ENCODE data around the gene KCNA5. TPM values are rescaled to one million over a fixed set of nuclear protein-coding genes. Genes with fewer than 3 reads are reported as not detected.

Gene KCNA5
- polyA plus RNA-seq, 1 donor from 2014 or later: 7.5 TPM

DNA sequence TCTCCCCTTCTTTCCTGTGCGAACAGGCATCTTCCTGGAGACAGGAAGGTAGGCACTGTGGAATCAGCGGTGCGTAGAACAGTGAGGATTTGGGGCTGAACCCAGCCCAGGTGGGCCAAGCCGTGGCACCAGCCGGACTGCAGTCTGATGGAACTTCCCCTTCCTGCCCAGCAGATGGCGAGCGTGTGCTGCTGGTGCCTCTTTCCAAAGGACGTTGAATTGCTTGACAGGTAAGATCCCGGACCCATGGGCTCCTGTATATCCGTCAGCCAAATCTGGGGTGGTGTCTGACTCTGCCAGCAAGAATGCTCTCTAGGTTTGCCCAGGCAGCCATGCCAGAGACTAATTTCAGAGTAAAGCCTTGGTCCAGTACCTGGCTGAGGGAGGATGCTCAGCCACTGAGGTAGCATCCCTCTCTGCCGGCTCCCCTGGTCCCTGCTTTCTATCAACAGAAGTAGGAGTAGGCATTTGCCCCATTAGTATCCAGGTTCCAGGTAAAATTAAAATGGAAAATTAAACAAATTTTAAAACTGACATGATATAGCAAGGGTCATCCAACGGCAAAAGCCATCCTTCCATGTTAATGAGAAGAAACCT, 21.1 kb upstream of the KCNA5 start:
- H3K27me3 ChIP-seq (ENCODE audit: insufficient read depth, low read depth, low read length): no peaks in the 10 kb centered on the region
- H2AFZ ChIP-seq (ENCODE audit: low read depth, low read length): no peak overlapping the region
- H3K9ac ChIP-seq (ENCODE audit: low read length): no peak overlapping the region
- no peaks in the 10 kb centered on the region for H3K9me2 ChIP-seq (ENCODE audit: insufficient read depth, low read length)
- no peaks in the 10 kb centered on the region for H3F3A ChIP-seq (ENCODE audit: insufficient read depth, low read length, poor library complexity, severe bottlenecking)
- H3K27ac ChIP-seq (ENCODE audit: low read length): no peak overlapping the region
- no peak overlapping the region for H3K4me2 ChIP-seq (ENCODE audit: low read length)
- H4K20me1 ChIP-seq (ENCODE audit: insufficient read depth): no peaks in the 10 kb centered on the region
- no peaks in the 10 kb centered on the region for H3K79me2 ChIP-seq (replicated peaks; ENCODE audit: insufficient read depth, low read length)
- H3K4me3 ChIP-seq (ENCODE audit: low read length): no peak overlapping the region
- H3K9me3 ChIP-seq (ENCODE audit: low read length): no peaks in the 10 kb centered on the region
- TF ChIP-seq TAF1 (IDR thresholded peaks at IDR 0.05; ENCODE audit: low read depth): no peak
- no peak for TF ChIP-seq MXI1 (conservative IDR thresholded peaks at IDR 0.05; ENCODE audit: poor library complexity, severe bottlenecking)
- no peak for TF ChIP-seq EP300 (conservative IDR thresholded peaks at IDR 0.05; ENCODE audit: poor library complexity, severe bottlenecking)
- peak; percentile 99 for TF ChIP-seq SMC3 (conservative IDR thresholded peaks at IDR 0.05; ENCODE audit: poor library complexity)
- TF ChIP-seq EZH2 (IDR thresholded peaks at IDR 0.05; ENCODE audit: borderline replicate concordance, insufficient read depth, low read length, poor library complexity, severe bottlenecking): no peak
- peak; percentile 97 for TF ChIP-seq CTCF (IDR thresholded peaks at IDR 0.05; ENCODE audit: poor library complexity, severe bottlenecking)
- TF ChIP-seq RAD21 (conservative IDR thresholded peaks at IDR 0.05): peak; percentile 97
- TF ChIP-seq, protein P1, sequence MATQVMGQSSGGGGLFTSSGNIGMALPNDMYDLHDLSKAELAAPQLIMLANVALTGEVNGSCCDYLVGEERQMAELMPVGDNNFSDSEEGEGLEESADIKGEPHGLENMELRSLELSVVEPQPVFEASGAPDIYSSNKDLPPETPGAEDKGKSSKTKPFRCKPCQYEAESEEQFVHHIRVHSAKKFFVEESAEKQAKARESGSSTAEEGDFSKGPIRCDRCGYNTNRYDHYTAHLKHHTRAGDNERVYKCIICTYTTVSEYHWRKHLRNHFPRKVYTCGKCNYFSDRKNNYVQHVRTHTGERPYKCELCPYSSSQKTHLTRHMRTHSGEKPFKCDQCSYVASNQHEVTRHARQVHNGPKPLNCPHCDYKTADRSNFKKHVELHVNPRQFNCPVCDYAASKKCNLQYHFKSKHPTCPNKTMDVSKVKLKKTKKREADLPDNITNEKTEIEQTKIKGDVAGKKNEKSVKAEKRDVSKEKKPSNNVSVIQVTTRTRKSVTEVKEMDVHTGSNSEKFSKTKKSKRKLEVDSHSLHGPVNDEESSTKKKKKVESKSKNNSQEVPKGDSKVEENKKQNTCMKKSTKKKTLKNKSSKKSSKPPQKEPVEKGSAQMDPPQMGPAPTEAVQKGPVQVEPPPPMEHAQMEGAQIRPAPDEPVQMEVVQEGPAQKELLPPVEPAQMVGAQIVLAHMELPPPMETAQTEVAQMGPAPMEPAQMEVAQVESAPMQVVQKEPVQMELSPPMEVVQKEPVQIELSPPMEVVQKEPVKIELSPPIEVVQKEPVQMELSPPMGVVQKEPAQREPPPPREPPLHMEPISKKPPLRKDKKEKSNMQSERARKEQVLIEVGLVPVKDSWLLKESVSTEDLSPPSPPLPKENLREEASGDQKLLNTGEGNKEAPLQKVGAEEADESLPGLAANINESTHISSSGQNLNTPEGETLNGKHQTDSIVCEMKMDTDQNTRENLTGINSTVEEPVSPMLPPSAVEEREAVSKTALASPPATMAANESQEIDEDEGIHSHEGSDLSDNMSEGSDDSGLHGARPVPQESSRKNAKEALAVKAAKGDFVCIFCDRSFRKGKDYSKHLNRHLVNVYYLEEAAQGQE (IDR thresholded peaks at IDR 0.05; ENCODE audit: borderline replicate concordance): no peak
- no peak for TF ChIP-seq POLR2AphosphoS5 (IDR thresholded peaks at IDR 0.05)
- no peaks in the 10 kb centered on the region for H3K36me3 ChIP-seq (ENCODE audit: insufficient read depth, low read length)

- Histone ChIP-seq H3K79me2 (replicated peaks; ENCODE audit: insufficient read depth, low read length) (no peaks in the 10 kb centered on the region), H3K9me3 (ENCODE audit: low read length) (no peaks in the 10 kb centered on the region), H3K4me2 (ENCODE audit: low read length) (no peak overlapping the region), H3K27ac (ENCODE audit: low read length) (no peak overlapping the region), H4K20me1 (ENCODE audit: insufficient read depth) (no peaks in the 10 kb centered on the region), H3K9me2 (ENCODE audit: insufficient read depth, low read length) (no peaks in the 10 kb centered on the region), H3K4me3 (ENCODE audit: low read length) (no peak overlapping the region), H3K27me3 (ENCODE audit: insufficient read depth, low read depth, low read length) (no peaks in the 10 kb centered on the region), H3F3A (ENCODE audit: insufficient read depth, low read length, poor library complexity, severe bottlenecking) (no peaks in the 10 kb centered on the region), H2AFZ (ENCODE audit: low read depth, low read length) (no peak overlapping the region), H3K9ac (ENCODE audit: low read length) (no peak overlapping the region), H3K36me3 (ENCODE audit: insufficient read depth, low read length) (no peaks in the 10 kb centered on the region)
- no peak for TF ChIP-seq SMC3 (conservative IDR thresholded peaks at IDR 0.05; ENCODE audit: poor library complexity)
- TF ChIP-seq RAD21 (conservative IDR thresholded peaks at IDR 0.05): no peak
- no peak for TF ChIP-seq MXI1 (conservative IDR thresholded peaks at IDR 0.05; ENCODE audit: poor library complexity, severe bottlenecking)
- no peak for TF ChIP-seq CTCF (IDR thresholded peaks at IDR 0.05; ENCODE audit: poor library complexity, severe bottlenecking)
- TF ChIP-seq, protein P1 (IDR thresholded peaks at IDR 0.05; ENCODE audit: borderline replicate concordance): no peak
- TF ChIP-seq TAF1 (IDR thresholded peaks at IDR 0.05; ENCODE audit: low read depth): no peak
- no peak for TF ChIP-seq EZH2 (IDR thresholded peaks at IDR 0.05; ENCODE audit: borderline replicate concordance, insufficient read depth, low read length, poor library complexity, severe bottlenecking)
- no peak for TF ChIP-seq POLR2AphosphoS5 (IDR thresholded peaks at IDR 0.05)
- no peak for TF ChIP-seq EP300 (conservative IDR thresholded peaks at IDR 0.05; ENCODE audit: poor library complexity, severe bottlenecking)
Observed at GRCh38 chr12:5023842-5024241, 19.8 kb upstream of the KCNA5 start.

All from neural cell (in vitro differentiated cells).